Measurements from ENCODE around the gene MACROD1. TPM values are rescaled to one million over a fixed set of nuclear protein-coding genes. Genes with fewer than 3 reads are reported as not detected.

The MACROD1 gene
- total and polyA plus RNA-seq, 2 donors (not counting 3 experiments of a cell fraction or from before 2014, with no cell fraction given): 11.0 to 16.2 TPM

GRCh38 chr11:64084146-64084950 lies 81.6 kb downstream of the MACROD1 start:
- no peak for FAIRE-seq
- no peaks in the 10 kb centered on the region for H4K20me1 ChIP-seq (replicated peaks; ENCODE audit: control insufficient read depth, extremely low read depth, insufficient read depth, low read length)
- no peak overlapping the region for H3K9ac ChIP-seq (replicated peaks; ENCODE audit: extremely low read depth, insufficient read depth, low read length)
- no peaks in the 10 kb centered on the region for H3K79me2 ChIP-seq (ENCODE audit: control insufficient read depth, insufficient read depth, low read length)
- BruUV-seq (replicated peaks): no TSS peak
- H3K36me3 ChIP-seq (ENCODE audit: control insufficient read depth in 2 of 2, extremely low read depth in 1 of 2, insufficient read depth in 2 of 2, low read length in 2 of 2): no peaks in the 10 kb centered on the region
- DNase-seq (ENCODE audit: low read depth, low spot score): no peak
- H3K27ac ChIP-seq (ENCODE audit: insufficient read depth, low read depth, low read length): no peak overlapping the region
- no peak overlapping the region for H3K4me3 ChIP-seq (replicated peaks in 1 of 3; ENCODE audit: insufficient read depth in 1 of 3, low read depth in 1 of 3, low read length in 3 of 3)
- H3K4me2 ChIP-seq (ENCODE audit: insufficient read depth, low read length): no peak overlapping the region
- ChIA-PET POLR2A (no interaction called here), CTCF (no interaction called here)
- H2AFZ ChIP-seq (ENCODE audit: low read depth, low read length): no peak overlapping the region
- H3K9me1 ChIP-seq (replicated peaks; ENCODE audit: control insufficient read depth, extremely low read depth, insufficient read depth, low read length): no peaks in the 10 kb centered on the region
- TF ChIP-seq FOS (IDR thresholded peaks at IDR 0.05; ENCODE audit: borderline replicate concordance, insufficient read depth, low read length) (no peak), MAX (IDR thresholded peaks at IDR 0.05; ENCODE audit: insufficient read depth, insufficient read length) (no peak)
- intact Hi-C loops (cut with micrococcal nuclease): no loop called here
- H3K9me3 ChIP-seq (replicated peaks; ENCODE audit: control insufficient read depth, insufficient read depth, low read length): no peaks in the 10 kb centered on the region
- no peaks in the 10 kb centered on the region for H3K4me1 ChIP-seq (ENCODE audit: control insufficient read depth, extremely low read depth, insufficient read depth, low read length)
- dilution Hi-C loops (cut with MboI; ENCODE audit: extremely low pct_ligation_motif_present, low sequenced_read_pairs): no loop called here
- H3K27me3 ChIP-seq (ENCODE audit: control insufficient read depth in 2 of 2, insufficient read depth in 2 of 2, low read length in 2 of 2): no peaks in the 10 kb centered on the region

DNA sequence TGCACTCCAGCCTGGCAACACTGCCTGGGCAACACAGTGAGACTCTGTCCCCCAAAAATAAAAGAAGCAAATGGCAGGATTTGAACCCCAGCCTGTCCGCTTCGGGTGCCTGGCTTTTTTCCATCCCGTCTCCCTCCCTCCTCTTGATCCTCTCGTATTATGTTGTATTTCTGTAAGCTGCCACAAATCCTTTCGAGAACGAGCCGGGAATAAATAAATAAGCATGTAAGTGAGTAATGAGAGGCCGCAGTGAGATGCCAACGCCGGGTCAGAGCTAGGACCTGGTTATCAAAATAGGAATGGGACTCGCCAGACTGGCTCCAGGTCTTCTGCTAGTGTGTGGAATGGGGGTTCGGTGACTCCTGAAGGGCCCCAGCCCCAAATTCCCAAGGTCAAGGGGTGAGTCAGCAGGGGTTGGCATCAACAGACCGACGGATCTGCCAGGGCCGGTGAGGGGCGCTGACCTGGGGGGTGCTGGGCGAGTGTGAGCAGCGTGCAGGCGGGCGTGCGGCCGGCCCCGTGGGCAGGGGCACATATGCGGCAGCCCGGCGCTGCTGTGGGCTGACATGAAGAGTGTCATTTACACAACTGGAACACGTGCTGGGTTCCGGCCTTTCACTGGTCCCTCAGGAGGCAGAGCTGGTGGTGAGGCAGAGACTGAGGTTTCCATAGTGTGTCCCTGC lies 82.4 kb downstream of the MACROD1 start:
- Histone ChIP-seq H3K79me2 (ENCODE audit: control insufficient read depth, insufficient read depth, low read length) (no peaks in the 10 kb centered on the region), H3K4me3 (replicated peaks in 1 of 3; ENCODE audit: insufficient read depth in 1 of 3, low read depth in 1 of 3, low read length in 3 of 3) (no peak overlapping the region), H3K27me3 (ENCODE audit: control insufficient read depth in 2 of 2, insufficient read depth in 2 of 2, low read length in 2 of 2) (no peaks in the 10 kb centered on the region), H3K36me3 (ENCODE audit: control insufficient read depth in 2 of 2, extremely low read depth in 1 of 2, insufficient read depth in 2 of 2, low read length in 2 of 2) (no peaks in the 10 kb centered on the region), H4K20me1 (replicated peaks; ENCODE audit: control insufficient read depth, extremely low read depth, insufficient read depth, low read length) (no peaks in the 10 kb centered on the region), H3K9me1 (replicated peaks; ENCODE audit: control insufficient read depth, extremely low read depth, insufficient read depth, low read length) (no peaks in the 10 kb centered on the region), H3K9ac (replicated peaks; ENCODE audit: extremely low read depth, insufficient read depth, low read length) (no peak overlapping the region), H3K9me3 (replicated peaks; ENCODE audit: control insufficient read depth, insufficient read depth, low read length) (no peaks in the 10 kb centered on the region), H2AFZ (ENCODE audit: low read depth, low read length) (no peak overlapping the region), H3K4me2 (ENCODE audit: insufficient read depth, low read length) (no peak overlapping the region), H3K27ac (ENCODE audit: insufficient read depth, low read depth, low read length) (no peak overlapping the region), H3K4me1 (ENCODE audit: control insufficient read depth, extremely low read depth, insufficient read depth, low read length) (no peaks in the 10 kb centered on the region)
- TF ChIP-seq GATA2 (IDR thresholded peaks at IDR 0.05; ENCODE audit: insufficient read depth, insufficient read length, low read depth, low read length) (no peak), MAX (IDR thresholded peaks at IDR 0.05; ENCODE audit: insufficient read depth, insufficient read length) (no peak), CTCF (IDR thresholded peaks at IDR 0.05; ENCODE audit: extremely low read depth in 1 of 2, insufficient read depth in 1 of 2, low read depth in 1 of 2, low read length in 2 of 2) (no peak), JUN (IDR thresholded peaks at IDR 0.05; ENCODE audit: borderline replicate concordance, insufficient read depth, insufficient read length, low read depth) (no peak), EZH2 (IDR thresholded peaks at IDR 0.05; ENCODE audit: borderline replicate concordance, low read depth, low read length, severe bottlenecking) (no peak), POLR2A (IDR thresholded peaks at IDR 0.05; ENCODE audit: low read depth, low read length) (no peak), FOS (IDR thresholded peaks at IDR 0.05; ENCODE audit: borderline replicate concordance, insufficient read depth, low read length) (no peak), POLR2AphosphoS5 (IDR thresholded peaks at IDR 0.05; ENCODE audit: insufficient read depth, low read depth, low read length) (no peak), MYC (IDR thresholded peaks at IDR 0.05; ENCODE audit: low read depth, low read length) (no peak)
- POLR2A ChIA-PET: no interaction called here
- intact Hi-C loops (cut with micrococcal nuclease): no loop called here
- no TSS peak for BruUV-seq (replicated peaks)
- CTCF ChIA-PET: no interaction called here
- dilution Hi-C loops (cut with MboI; ENCODE audit: extremely low pct_ligation_motif_present, low sequenced_read_pairs): no loop called here
- DNase-seq (ENCODE audit: low read depth, low spot score): no peak
- no peak for FAIRE-seq

Measured in endothelial cell of umbilical vein (primary cell).